GM19193 (cell line): ENCODE data around the gene UBLCP1.

Experiments used
- POLR2A ChIP-seq: IDR thresholded peaks from 4 replicates; pipeline ENCODE4 v1.6.1; 2011; ENCODE audit not compliant: insufficient read depth, insufficient read length; ENCODE audit errors: extremely low read depth

UBLCP1 gene

DNA sequence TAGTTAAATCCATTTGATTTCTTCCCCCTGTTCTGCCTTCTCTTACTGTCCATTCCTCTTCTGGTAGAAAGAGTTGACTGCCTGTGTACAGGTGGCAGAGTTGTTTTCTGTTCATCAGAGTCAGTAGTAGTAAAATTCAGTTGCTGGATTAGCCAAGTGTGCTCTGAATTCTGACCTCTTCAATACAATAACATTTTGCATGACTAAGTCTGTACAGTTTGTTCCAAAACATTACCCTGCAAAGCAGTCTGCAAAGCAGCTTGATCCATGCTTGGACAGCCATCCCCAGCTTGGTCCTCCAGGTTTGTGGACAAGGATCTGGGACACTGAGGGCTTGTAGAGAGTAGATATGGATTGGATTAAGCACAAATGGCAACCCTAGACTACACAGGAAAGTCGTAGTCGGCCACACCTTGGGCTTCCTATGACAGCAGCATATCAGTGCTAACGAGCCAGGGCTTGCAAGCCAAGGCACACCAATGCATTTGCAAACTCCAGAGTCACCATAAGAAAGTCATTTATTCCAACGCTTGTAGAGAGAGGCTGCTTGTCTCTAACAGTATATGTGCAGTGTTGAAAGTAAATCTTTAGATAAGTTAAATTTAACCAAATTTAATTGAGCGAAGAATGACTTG is 42.0 kb downstream of the UBLCP1 start:
- no peak for TF ChIP-seq POLR2A

DNA sequence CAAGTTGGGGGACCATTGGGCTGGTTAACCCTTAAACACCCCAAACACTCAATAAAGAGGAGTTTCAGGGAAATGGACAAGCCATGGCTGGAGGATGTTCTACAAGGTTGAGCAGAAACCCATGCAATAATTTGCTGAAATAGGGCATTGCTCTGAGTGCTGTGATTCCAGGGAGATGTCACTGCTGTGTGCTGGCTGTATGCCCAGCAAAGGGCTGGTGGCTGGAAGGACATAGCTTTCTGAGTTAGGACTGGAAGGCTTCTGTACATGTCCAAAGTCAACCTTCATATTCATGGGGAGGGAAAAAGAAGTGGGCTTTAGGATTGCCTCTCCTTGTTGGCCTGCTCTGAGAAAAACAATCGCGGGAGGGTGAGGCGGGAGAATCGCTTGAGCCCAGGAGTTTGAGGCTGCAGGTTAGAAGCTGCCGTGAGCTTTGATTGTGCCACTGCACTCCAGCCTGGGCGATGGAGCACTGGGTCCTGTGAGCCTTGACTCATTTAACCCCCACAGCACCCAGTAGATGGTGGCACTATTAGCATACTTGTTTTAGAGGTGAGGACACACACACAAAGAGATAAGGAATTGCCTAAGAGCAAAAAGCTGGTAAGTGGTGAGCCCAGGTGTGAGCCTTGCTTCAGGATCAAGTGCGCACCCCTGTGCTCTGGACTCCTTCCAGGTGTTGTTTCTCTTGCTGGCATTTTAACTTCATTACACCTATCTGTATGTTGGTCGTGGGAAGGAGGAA is 46.8 kb downstream of the UBLCP1 start:
- no peak for TF ChIP-seq POLR2A

DNA sequence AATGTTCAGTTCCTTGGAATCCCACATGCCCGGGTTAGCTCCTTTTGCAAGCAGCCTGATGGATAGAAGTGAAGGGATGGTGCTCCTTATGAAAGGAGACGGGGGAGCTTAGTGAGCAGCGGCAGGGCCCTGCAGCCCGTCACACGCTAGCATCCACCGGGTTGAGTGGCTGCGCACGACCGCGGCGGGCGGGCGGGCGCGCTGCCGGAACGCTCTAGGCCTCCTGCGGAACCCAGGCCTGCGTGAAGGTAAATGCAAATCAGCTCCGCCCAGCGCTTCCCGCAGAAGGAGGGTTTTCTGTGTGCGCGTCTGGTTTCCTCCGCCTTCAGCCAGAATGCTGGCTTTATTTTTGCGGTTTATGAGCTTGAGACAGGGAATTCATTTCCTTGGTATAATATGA is 47.4 kb downstream of the UBLCP1 start:
- TF ChIP-seq POLR2A, result no peak

DNA sequence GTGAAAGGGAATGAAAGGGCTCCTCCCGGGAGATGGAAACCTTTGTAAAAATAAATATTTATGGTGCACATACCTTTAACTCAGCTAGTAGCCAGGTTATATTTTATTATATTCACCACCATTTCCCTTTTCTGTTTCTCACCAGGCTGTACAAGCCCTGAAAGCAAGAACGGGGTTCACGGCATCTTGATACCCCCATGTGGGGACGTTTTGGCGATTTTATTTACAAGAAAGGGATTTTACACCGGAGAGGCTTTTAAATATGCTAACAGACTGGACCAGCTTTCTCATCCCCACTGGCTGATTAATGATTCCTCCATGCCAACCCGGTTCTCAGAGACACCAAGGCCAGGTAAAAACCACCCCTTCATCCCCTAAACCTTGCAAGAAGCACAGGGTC is 48.0 kb downstream of the UBLCP1 start:
- TF ChIP-seq POLR2A, result no peak

DNA sequence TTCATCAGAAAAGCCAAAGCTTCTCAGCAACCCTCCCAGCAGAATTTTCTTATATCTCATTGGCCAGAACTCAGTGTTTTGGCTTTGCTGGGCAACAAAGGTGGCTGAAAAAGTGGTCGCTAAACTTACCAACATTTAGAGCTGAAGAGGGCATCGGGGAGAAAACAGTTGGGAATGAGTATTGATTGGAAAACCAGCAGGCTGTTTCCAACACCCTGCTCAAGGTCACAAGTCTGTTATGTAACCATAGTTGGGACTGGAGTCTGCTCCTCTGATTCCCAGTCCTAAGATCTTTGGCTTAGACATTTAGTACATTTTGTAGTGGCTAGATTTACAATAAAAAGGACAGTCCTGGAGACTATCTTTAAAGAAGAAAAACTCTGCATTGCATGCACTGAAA is 50.1 kb downstream of the UBLCP1 start:
- no peak for TF ChIP-seq POLR2A

DNA sequence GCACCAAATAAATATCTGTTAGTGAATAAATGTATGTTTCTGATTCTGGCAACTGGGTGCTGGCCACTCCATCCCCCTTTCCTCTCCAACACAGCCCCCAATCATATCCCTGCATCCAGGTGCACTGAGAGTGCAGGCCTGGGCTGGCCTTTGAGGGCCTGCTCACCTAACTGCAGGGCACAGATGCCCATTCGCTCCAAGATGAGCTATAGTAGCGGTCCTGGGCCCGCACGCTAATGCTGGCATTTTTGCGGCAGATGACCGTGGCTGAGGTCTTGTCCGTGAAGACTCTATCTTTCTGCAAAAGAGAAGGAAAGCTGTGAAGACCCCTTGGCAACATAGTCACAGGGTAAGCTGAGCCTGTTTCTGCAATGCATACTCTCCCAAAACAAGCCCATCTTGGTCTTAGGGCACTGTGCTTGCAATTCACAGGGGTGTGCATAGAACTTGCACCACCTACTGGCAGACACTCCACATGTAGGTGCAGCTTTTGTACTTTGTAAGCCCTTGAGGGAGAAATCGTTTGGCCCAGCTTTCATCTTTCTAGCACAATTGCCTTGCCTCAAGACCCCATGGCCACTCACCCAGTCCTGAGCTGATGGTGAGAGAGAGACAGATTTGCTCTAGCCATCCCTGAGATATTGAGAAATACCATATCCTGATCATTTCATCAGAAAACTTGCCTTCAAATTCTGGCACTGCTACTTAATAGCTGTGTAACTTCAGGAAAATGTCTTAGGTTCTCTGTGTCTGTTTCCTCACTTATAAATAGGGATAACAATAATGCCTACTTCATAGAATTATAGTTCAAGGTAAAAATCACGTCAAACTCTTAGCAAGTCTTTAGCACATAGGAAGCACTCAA is 53.7 kb downstream of the UBLCP1 start:
- TF ChIP-seq POLR2A, result no peak

DNA sequence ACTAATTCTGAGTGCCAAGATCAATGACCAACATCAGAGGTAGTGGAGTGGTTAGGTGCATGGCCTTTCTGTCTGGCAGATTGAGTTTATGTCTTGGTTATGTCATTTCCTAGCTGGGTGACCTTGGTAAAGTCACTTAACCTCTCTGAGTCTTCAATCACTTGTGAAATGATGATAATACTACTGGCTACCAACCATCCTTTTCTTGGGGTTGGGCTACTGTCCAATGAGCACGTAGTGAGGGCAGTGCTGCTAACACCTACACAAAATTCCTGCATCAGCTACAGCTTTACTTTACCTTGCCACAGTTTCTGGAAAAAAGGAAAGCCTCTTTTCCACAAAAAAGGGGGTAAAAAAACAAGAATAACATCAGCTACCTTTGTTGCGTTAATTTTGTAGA is 54.8 kb downstream of the UBLCP1 start:
- TF ChIP-seq POLR2A, result no peak

DNA sequence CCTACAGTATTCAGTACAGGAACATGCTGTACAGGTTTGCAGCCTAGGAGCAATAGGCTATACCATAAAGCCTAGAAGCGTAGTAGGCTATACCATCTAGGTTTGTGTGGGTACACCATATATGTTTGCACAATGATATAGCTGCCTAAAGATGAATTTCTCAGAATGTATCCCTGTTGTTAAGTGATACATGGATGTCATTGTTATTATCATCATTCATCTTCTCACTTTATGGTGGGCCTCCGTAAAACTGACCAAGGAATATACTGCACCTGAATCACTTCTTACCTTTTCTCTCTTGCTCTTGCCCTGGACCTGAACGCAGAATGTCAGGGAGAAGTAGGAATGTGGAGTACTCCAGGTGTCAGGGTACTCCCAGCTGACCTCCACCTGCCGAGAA is 55.4 kb downstream of the UBLCP1 start:
- TF ChIP-seq POLR2A, result no peak

DNA sequence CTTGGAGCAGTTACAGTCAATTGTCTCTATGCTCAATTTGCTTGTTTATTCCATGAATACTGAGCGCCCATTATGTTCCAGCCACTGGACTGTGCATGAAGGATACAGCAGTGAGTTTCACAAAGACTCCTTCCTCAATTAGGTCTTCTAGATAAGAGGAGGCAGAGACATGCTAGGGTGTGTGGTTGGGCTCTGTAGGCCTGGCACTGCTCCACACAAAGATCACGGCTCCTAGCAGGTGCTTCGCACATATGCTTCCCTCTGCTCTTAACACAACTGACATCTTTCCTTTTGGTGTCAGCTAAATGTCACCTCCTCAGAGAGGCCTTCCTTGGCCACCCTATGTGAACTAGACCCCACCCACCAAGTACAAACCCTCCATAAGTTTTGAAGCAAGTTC is 56.3 kb downstream of the UBLCP1 start:
- no peak for TF ChIP-seq POLR2A

DNA sequence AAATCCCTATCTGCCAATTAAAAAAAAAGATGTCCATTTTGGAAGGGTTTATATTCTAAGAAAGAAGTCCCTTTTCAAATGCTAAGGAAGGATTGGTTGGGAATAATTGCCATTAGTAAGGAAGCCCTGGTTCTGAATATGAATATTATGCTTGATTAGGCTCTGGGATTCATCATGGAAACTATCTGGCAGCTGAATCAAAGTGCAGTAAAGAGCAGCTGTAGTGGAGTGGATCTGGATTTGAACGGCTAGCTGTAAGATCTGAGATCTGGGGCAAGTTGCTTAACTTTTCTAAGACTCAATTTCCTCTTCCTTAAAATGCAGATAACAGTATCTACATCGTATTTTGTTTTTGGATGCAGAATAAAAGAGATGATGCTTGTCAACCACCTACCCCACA is 56.7 kb downstream of the UBLCP1 start:
- no peak for TF ChIP-seq POLR2A

DNA sequence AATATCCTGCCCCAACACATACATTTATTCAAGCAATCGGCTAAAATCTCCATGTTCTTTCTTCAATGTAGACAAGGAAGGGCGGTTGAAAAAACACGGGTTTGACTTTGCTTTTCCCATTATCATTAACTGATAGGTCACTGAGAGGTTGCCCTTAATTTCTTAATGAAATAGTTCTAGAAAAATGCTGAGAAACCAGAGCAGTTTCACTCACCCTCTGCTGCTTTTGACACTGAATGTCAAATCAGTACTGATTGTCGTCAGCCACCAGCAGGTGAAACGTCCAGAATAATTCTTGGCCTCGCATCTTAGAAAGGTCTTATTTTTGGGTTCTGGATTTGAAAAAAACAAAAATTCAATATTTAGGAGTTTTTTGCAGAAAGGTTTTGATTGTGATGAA is 59.1 kb downstream of the UBLCP1 start:
- no peak for TF ChIP-seq POLR2A

DNA sequence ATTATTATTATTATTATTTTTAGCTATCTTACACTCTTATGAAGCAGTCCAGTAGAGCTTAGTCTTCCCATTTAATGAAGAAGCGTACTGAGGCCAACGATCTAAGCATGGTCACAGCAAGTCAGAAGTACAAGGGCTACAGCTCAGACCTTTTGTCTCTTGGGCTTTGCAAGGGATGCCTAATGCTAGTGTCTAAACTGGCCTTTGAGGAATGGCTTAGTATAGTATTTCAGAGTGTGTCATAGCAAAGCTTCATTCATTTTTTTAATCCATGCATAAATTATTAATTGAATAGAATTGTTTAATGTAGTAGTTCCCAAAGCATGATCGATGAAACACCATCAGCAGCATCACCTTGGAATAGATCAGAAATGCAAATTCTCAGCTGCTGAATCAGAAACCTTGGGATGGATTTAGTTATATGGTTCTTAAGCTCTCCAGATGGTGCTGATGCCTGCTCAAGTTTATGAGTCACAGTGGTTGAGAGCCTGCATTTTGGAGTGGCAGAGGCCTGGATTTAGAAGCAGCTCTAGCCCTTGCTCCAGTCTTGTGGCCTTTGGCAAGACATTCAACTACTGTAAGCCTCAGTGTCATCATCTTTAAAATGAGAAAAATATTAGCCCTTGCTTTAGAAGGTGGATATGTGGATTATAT is 61.1 kb downstream of the UBLCP1 start:
- no peak for TF ChIP-seq POLR2A

DNA sequence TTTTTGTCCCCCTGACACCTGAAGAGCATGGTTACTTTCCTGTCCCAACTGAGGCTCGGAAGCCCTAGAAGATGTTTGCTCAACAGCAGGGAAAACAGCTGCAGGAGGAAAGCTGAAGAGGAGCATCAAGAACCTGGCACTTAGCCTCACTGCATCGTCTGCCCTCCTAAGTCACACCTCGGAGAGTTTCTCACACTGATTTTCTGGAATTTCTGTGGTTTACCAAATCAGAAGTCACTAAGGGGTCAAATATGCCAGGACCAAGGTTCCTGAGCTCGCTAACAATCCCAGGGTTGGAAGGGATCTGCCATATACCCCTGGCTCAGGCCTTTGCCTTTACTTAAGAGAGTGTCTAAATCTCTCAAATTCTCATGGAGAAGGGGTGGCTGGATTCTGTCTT is 61.9 kb downstream of the UBLCP1 start:
- no peak for TF ChIP-seq POLR2A

DNA sequence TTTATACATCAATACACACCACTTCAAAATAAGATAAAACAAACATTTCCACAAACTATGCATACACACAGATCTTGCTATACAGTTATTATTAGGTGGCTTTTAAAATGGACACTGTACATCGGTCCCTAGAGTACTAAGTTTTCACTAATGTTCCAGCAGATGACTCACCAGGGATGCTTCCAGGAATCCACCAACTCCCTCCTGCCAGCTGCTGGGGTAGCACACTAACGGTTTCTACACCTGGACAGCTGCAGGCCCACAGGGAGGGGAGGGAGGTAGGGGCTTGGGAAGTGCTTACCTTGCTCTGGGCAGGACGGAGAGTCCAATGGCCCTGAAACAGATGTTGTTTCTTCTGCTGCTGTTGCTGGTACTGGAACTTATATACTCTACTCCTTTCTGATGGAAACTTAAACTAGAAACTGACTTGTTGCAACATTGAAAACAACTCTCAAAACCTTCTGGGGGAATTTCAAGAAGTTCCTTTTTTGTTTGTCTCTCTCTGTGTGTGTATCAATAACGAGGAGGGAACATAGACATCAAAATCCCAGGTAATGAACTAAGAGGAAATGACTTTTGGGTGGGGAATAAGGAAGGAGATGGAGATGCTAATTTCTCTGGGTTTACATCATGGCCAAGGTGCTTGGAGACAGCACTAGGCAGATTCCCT is 67.2 kb downstream of the UBLCP1 start, which contains the start of gene IL12B:
TSS of gene IL12B (minus strand) at position 357 of the 670 bp plus-strand sequence. CDS start 3,705 bp downstream, outside the sequence.
- TF ChIP-seq POLR2A, result no peak
